Measurements from ENCODE around the gene MRPL53. TPM values are rescaled to one million over a fixed set of nuclear protein-coding genes. Genes with fewer than 3 reads are reported as not detected.

MRPL53 gene
- total RNA-seq, 1 experiment from 2014 or later: 52.1 TPM

- TF ChIP-seq SMAD4 (CRISPR knock-in tag; IDR thresholded peaks at IDR 0.05) (no peak), USF1 (CRISPR knock-in tag; IDR thresholded peaks at IDR 0.05) (no peak), ZNF532 (CRISPR knock-in tag; IDR thresholded peaks at IDR 0.05; ENCODE audit: borderline replicate concordance) (no peak), ZNF317 (CRISPR knock-in tag; IDR thresholded peaks at IDR 0.05; ENCODE audit: borderline replicate concordance, low read depth) (no peak), JUN (CRISPR knock-in tag; IDR thresholded peaks at IDR 0.05) (no peak), KAT7 (CRISPR knock-in tag; IDR thresholded peaks at IDR 0.05; ENCODE audit: borderline replicate concordance) (no peak), ZNF138 (CRISPR knock-in tag; conservative IDR thresholded peaks at IDR 0.05) (no peak), MLX (CRISPR knock-in tag; IDR thresholded peaks at IDR 0.05) (no peak)
Observed at GRCh38 chr2:74450570-74451190, 21.8 kb downstream of the MRPL53 start (continued).

GRCh38 chr2:74448771-74449170, 23.7 kb downstream of the MRPL53 start:
- Mint-ChIP-seq H3K4me3 (no peak overlapping the region), H3K27ac (no peak overlapping the region), H3K36me3 (no peaks in the 10 kb centered on the region), H3K27me3 (ENCODE audit: low read depth) (peaks cover 18% of the 10 kb centered on the region), H3K4me1 (peaks cover 10% of the 10 kb centered on the region; the same call in 1 of the 2 replicates), H3K9me3 (no peaks in the 10 kb centered on the region)
- DNase-seq (ENCODE audit: low spot score): no peak
- TF ChIP-seq TCF7 (CRISPR knock-in tag; IDR thresholded peaks at IDR 0.05; ENCODE audit: low read depth) (no peak), E2F4 (CRISPR knock-in tag; IDR thresholded peaks at IDR 0.05; ENCODE audit: borderline replicate concordance, low read depth) (no peak), HMGXB4 (CRISPR knock-in tag; IDR thresholded peaks at IDR 0.05) (no peak), NFATC4 (CRISPR knock-in tag; IDR thresholded peaks at IDR 0.05) (no peak), USF2 (CRISPR knock-in tag; IDR thresholded peaks at IDR 0.05) (no peak), ATF2 (CRISPR knock-in tag; IDR thresholded peaks at IDR 0.05; ENCODE audit: borderline replicate concordance, low read depth) (no peak), ZNF263 (CRISPR knock-in tag; IDR thresholded peaks at IDR 0.05; ENCODE audit: low read depth) (no peak), E2F5 (CRISPR knock-in tag; IDR thresholded peaks at IDR 0.05) (no peak), HMGA2 (CRISPR knock-in tag; IDR thresholded peaks at IDR 0.05) (no peak), TEAD4 (CRISPR knock-in tag; IDR thresholded peaks at IDR 0.05) (no peak), GRHL2 (CRISPR knock-in tag; IDR thresholded peaks at IDR 0.05; ENCODE audit: insufficient replicate concordance, severe bottlenecking) (no peak)
- ChIA-PET CTCF (no interaction called here), POLR2A (interaction anchor here (1.2 kb wide), 1 partner anchor 8 kb away, joined by 3 read pairs; no protein-coding TSS in a partner anchor)
- no peak for ATAC-seq

All from WTC11 (cell line).